ENCODE data around the gene BEST3.
"Not testable (repeated sequence)": the region's sequence is repeated elsewhere in the genome, so short reads cannot be mapped to it uniquely, and the experiment has no call there.

Gene BEST3

DNA sequence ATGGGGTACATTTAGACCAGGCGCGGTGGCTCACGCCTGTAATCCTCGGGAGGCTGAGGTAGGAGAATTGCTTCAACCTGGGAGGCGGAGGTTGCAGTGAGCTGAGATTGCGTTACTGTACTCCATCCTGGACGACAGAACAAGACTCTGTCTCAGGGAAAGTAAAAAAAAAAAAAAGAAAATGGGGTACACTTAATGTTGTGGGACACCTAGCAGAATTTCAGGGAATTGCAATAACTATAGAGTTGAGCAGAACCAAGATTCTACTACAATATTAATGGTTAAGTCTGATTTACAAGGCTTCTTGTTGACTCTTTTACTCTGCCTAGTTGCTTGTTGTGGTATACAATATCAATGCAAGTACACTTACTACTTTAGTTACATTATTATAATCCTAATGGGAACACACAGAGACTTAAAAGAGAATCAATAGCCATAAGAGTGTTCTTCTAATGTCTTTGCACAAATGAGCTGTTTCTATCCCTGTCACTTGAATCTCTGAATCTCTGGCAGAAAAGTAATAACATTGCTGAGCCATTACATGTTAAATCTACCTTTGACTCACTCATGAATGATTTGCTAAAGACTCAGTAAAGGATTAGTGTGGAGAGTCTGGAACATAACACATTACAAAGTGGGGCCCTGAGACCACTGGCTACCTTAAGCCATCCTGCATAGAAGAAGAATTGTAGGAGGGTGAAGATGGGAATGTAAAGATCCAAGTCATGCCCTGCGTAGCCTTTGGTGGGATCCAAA is 22.7 kb downstream of the BEST3 start:
- no peak overlapping the region for H3K27ac ChIP-seq
- TF ChIP-seq ZFX (IDR thresholded peaks at IDR 0.05): no peak
- TF ChIP-seq, protein P1, sequence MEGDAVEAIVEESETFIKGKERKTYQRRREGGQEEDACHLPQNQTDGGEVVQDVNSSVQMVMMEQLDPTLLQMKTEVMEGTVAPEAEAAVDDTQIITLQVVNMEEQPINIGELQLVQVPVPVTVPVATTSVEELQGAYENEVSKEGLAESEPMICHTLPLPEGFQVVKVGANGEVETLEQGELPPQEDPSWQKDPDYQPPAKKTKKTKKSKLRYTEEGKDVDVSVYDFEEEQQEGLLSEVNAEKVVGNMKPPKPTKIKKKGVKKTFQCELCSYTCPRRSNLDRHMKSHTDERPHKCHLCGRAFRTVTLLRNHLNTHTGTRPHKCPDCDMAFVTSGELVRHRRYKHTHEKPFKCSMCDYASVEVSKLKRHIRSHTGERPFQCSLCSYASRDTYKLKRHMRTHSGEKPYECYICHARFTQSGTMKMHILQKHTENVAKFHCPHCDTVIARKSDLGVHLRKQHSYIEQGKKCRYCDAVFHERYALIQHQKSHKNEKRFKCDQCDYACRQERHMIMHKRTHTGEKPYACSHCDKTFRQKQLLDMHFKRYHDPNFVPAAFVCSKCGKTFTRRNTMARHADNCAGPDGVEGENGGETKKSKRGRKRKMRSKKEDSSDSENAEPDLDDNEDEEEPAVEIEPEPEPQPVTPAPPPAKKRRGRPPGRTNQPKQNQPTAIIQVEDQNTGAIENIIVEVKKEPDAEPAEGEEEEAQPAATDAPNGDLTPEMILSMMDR (conservative IDR thresholded peaks at IDR 0.05): peak; percentile 6; the same call in 1 of the 2 replicates

- no peak overlapping the region for H3K27ac ChIP-seq
- TF ChIP-seq ZFX (IDR thresholded peaks at IDR 0.05): no peak
- TF ChIP-seq, protein P1 (conservative IDR thresholded peaks at IDR 0.05): no peak
Observed at GRCh38 chr12:69672195-69672594, 26.9 kb downstream of the BEST3 start.

DNA sequence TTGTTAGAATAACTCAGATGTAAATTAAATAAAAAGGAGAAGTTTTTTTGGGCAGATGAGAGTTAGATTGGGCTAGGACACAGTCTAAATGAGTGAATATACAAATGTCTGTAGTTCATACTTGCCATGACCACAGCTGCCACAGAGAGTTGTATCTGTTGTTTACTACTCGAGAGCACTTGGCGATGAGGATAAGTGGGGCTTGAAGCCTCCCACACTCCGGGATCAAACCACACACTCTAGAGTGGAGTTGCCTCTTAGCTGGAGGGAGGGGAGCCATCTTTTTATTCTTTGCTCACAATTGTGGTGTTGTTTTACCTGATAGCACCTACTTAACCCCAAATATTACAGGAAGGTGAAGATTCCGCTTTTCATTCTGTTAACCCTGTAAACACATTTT is 27.5 kb downstream of the BEST3 start:
- TF ChIP-seq, protein P1 (conservative IDR thresholded peaks at IDR 0.05): no peak
- no peak for TF ChIP-seq ZFX (IDR thresholded peaks at IDR 0.05)
- H3K27ac ChIP-seq: no peak overlapping the region

DNA sequence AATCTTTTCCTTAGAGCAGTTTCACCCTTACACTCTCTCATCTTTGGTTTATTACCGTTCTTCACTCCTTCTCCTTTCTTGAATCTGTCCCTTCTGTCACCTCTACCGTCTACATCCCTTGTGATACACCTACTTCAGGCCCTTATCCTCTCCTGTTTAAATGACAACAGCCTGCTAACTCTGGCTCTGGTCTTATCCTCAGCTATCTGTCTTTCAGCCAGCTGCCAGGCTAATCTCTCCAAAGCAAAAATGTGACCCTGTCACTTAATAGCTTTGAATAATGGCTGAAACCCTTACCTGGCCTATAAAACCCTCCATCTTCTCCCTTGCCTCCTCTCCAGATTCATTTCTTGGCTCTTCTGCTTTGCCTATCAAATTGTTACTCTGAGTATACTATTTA is 32.3 kb downstream of the BEST3 start:
- no peak overlapping the region for H3K27ac ChIP-seq
- TF ChIP-seq, protein P1 (conservative IDR thresholded peaks at IDR 0.05): no peak

DNA sequence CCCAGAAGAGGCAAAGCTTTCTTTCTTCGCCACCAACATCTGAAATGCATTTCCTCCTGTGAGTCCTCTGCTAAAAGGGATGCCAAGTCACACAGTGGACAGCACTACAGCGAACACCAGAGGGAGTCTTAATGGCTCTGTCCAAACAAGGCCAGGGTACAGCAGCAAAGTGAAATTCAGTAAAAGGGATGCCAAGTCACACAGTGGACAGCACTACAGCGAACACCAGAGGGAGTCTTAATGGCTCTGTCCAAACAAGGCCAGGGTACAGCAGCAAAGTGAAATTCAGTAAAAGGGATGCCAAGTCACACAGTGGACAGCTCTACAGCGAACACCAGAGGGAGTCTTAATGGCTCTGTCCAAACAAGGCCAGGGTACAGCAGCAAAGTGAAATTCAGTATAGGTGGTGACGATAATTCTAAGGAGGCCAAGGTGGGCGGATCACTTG is 34.1 kb downstream of the BEST3 start:
- H3K27ac ChIP-seq: not testable (repeated sequence)
- TF ChIP-seq, protein P1 (conservative IDR thresholded peaks at IDR 0.05): peak; percentile 73

GRCh38 chr12:69663726-69664125 is 35.4 kb downstream of the BEST3 start:
- TF ChIP-seq, protein P1 (conservative IDR thresholded peaks at IDR 0.05): no peak
- TF ChIP-seq ZFX (IDR thresholded peaks at IDR 0.05): no peak
- H3K27ac ChIP-seq: no peak overlapping the region

GRCh38 chr12:69662764-69663163 is 36.3 kb downstream of the BEST3 start:
- TF ChIP-seq, protein P1 (conservative IDR thresholded peaks at IDR 0.05): no peak
- TF ChIP-seq ZFX (IDR thresholded peaks at IDR 0.05): no peak
- no peak overlapping the region for H3K27ac ChIP-seq

All from C4-2B (cell line).